Upper lobe of right lung (tissue), 1 donor: ENCODE data around the gene EAPP. TPM values are rescaled to one million over a fixed set of nuclear protein-coding genes. Genes with fewer than 3 reads are reported as not detected.
"Not testable (repeated sequence)": the region's sequence is repeated elsewhere in the genome, so short reads cannot be mapped to it uniquely, and the experiment has no call there.

ENCODE experiments used
- ATAC-seq: fragments of 200-7000 bp; cut with Tn5 transposase; one replicate; pipeline ENCODE4 v1.9.1; 2020; ENCODE audit warnings: mild to moderate bottlenecking, moderate library complexity
- DNase-seq: peaks from one replicate; pipeline ENCODE4 v3.0.0-alpha.2; 2020
- H3K27ac ChIP-seq: fragments of 200-600 bp; one replicate; pipeline ENCODE4 v1.8.0; 2022
- H3K27me3 ChIP-seq: fragments of 200-600 bp; one replicate; pipeline ENCODE4 v1.8.0; 2022; ENCODE audit warnings: mild to moderate bottlenecking
- H3K36me3 ChIP-seq: fragments of 200-600 bp; one replicate; pipeline ENCODE4 v1.8.0; 2022
- H3K4me1 ChIP-seq: fragments of 200-600 bp; one replicate; pipeline ENCODE4 v1.8.0; 2022
- H3K4me3 ChIP-seq: fragments of 200-600 bp; one replicate; pipeline ENCODE4 v1.8.0; 2022; ENCODE audit warnings: mild to moderate bottlenecking
- H3K9me3 ChIP-seq: fragments of 200-600 bp; one replicate; pipeline ENCODE4 v1.8.0; 2022
- intact Hi-C: fragments of 100-400 bp; cut with DNase I; formaldehyde crosslinking; loops from one replicate; pipeline ENCODE4 v1.11.0; 2022
- total RNA-seq: library from RNA; stranded (reverse); fragmentation: NEBNext Ultra II Directional; extraction: Animal tissue kit (Norgen Biotek cat#: 25700); gene quantifications from one replicate; pipeline ENCODE4 v1.2.1, GENCODE V29; 2021
- TF ChIP-seq, protein P1 (sequence below): fragments of 200-600 bp; IDR thresholded peaks from one replicate; pipeline ENCODE4 v1.8.0; 2022; ENCODE audit warnings: antibody characterized with exemption
- donor health status: DM: no; HTN: yes; CAD: no; lungs with severe emphysema.

Gene EAPP
- total RNA-seq, 1 donor from 2014 or later: 26.9 TPM

GRCh38 chr14:34507459-34507858 is 32.0 kb downstream of the EAPP start:
- no peaks in the 10 kb centered on the region for H3K4me1 ChIP-seq
- no peaks in the 10 kb centered on the region for H3K36me3 ChIP-seq
- intact Hi-C loops: no loop called here
- no peak for DNase-seq
- H3K27me3 ChIP-seq: no peaks in the 10 kb centered on the region
- H3K9me3 ChIP-seq: no peaks in the 10 kb centered on the region
- no peak overlapping the region for H3K4me3 ChIP-seq
- H3K27ac ChIP-seq: no peak overlapping the region
- no peak for ATAC-seq
- TF ChIP-seq, protein P1, sequence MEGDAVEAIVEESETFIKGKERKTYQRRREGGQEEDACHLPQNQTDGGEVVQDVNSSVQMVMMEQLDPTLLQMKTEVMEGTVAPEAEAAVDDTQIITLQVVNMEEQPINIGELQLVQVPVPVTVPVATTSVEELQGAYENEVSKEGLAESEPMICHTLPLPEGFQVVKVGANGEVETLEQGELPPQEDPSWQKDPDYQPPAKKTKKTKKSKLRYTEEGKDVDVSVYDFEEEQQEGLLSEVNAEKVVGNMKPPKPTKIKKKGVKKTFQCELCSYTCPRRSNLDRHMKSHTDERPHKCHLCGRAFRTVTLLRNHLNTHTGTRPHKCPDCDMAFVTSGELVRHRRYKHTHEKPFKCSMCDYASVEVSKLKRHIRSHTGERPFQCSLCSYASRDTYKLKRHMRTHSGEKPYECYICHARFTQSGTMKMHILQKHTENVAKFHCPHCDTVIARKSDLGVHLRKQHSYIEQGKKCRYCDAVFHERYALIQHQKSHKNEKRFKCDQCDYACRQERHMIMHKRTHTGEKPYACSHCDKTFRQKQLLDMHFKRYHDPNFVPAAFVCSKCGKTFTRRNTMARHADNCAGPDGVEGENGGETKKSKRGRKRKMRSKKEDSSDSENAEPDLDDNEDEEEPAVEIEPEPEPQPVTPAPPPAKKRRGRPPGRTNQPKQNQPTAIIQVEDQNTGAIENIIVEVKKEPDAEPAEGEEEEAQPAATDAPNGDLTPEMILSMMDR: no peak

DNA sequence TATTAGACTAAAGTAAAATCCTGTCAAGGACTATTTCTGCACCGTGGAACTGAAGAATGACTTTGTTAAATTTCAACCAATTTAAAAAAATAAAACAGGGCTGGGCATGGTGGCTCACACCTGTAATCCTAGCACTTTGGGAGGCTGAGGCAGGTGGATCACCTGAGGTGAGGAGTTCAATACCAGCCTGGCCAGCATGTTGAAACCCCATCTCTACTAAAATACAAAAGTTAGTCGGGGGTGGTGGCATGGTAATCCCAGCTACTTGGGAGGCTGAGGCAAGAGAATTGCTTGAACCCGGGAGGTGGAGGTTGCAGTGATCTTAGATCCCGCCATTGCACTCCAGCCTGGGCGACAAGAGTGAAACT is 34.4 kb downstream of the EAPP start:
- ATAC-seq, intact Hi-C loops, H3K4me1 ChIP-seq, H3K27me3 ChIP-seq, H3K4me3 ChIP-seq, DNase-seq, H3K36me3 ChIP-seq, H3K9me3 ChIP-seq, H3K27ac ChIP-seq: not testable (repeated sequence)

- ATAC-seq, DNase-seq, intact Hi-C loops: not testable (repeated sequence)
These were observed 35.5 kb downstream of the EAPP start for GRCh38 chr14:34504027-34504426.

GRCh38 chr14:34502545-34503225 is 36.8 kb downstream of the EAPP start:
- TF ChIP-seq, protein P1: no peak
- intact Hi-C loops: no loop called here
- no peaks in the 10 kb centered on the region for H3K36me3 ChIP-seq
- no peaks in the 10 kb centered on the region for H3K4me1 ChIP-seq
- H3K9me3 ChIP-seq: no peaks in the 10 kb centered on the region
- H3K27ac ChIP-seq: no peak overlapping the region
- H3K27me3 ChIP-seq: no peaks in the 10 kb centered on the region
- no peak for ATAC-seq
- no peak overlapping the region for H3K4me3 ChIP-seq
- DNase-seq: no peak

More at GRCh38 chr14:34504027-34504426, 35.5 kb downstream of the EAPP start:
- not testable (repeated sequence) for H3K4me1 ChIP-seq, H3K4me3 ChIP-seq, H3K27me3 ChIP-seq, H3K36me3 ChIP-seq, H3K27ac ChIP-seq, H3K9me3 ChIP-seq

- Histone ChIP-seq H3K36me3 (no peaks in the 10 kb centered on the region), H3K9me3 (no peaks in the 10 kb centered on the region), H3K27me3 (no peaks in the 10 kb centered on the region), H3K27ac (no peak overlapping the region), H3K4me3 (no peak overlapping the region), H3K4me1 (no peaks in the 10 kb centered on the region)
- no peak for DNase-seq
- intact Hi-C loops: no loop called here
- TF ChIP-seq, protein P1: no peak
- ATAC-seq: no peak
These were observed 37.5 kb downstream of the EAPP start for GRCh38 chr14:34502001-34502400.

- DNase-seq (no peak), ATAC-seq (no peak)
- no peaks in the 10 kb centered on the region for H3K36me3 ChIP-seq
- no peaks in the 10 kb centered on the region for H3K4me1 ChIP-seq
- H3K27me3 ChIP-seq: no peaks in the 10 kb centered on the region
- H3K9me3 ChIP-seq: no peaks in the 10 kb centered on the region
- intact Hi-C loops: no loop called here
- H3K27ac ChIP-seq: no peak overlapping the region
- TF ChIP-seq, protein P1: no peak
- no peak overlapping the region for H3K4me3 ChIP-seq
These were observed 38.4 kb downstream of the EAPP start for GRCh38 chr14:34501004-34501580.
